ENCODE measurements around the gene ALPK3. TPM values are rescaled to one million over a fixed set of nuclear protein-coding genes. Genes with fewer than 3 reads are reported as not detected.

Gene ALPK3
- total RNA-seq, 3 donors from 2014 or later (not counting 1 experiment from before 2014, with no cell fraction given) = 0.35 to 1.1 (median 0.63) TPM

- WGBS (ENCODE audit: insufficient coverage) = 100% methylated on average over 1 of the region's 1 CpG
- TF ChIP-seq CTCF (IDR thresholded peaks at IDR 0.05) = no peak
- H3K9me3 Mint-ChIP-seq = no peaks in the 10 kb centered on the region
- H3K27ac ChIP-seq (ENCODE audit: low read length) = no peak overlapping the region
- intact Hi-C loops (cut with micrococcal nuclease) = no loop called here
- no peaks in the 10 kb centered on the region for H3K27me3 ChIP-seq (ENCODE audit: control insufficient read depth, insufficient read depth, low read length)
- H3K36me3 ChIP-seq (ENCODE audit: control insufficient read depth, insufficient read depth, low read length) = peaks cover 44% of the 10 kb centered on the region
- H3K4me3 Mint-ChIP-seq = no peak overlapping the region
- H3K4me1 ChIP-seq (ENCODE audit: control insufficient read depth, insufficient read depth, low read length) = peaks cover 21% of the 10 kb centered on the region
- H3K36me3 Mint-ChIP-seq = no peaks in the 10 kb centered on the region
- no peaks in the 10 kb centered on the region for H3K9me3 ChIP-seq (ENCODE audit: control insufficient read depth, insufficient read depth, low read length)
- H3K4me3 ChIP-seq (ENCODE audit: low read length) = no peak overlapping the region
- ATAC-seq (no peak), DNase-seq (no peak)
- H3K4me1 Mint-ChIP-seq = peaks cover 31 to 36% of the 10 kb centered on the region in 2 donors
- peak overlapping the region in 1 of 2 donors; percentile 54 for H3K27ac Mint-ChIP-seq
- no peaks in the 10 kb centered on the region for H3K27me3 Mint-ChIP-seq (ENCODE audit: low read depth in 2 of 2)
These were observed 35.7 kb upstream of the ALPK3 start for GRCh38 chr15:84781495-84781894.

GRCh38 chr15:84782346-84782745 is 34.8 kb upstream of the ALPK3 start:
- no peak for ATAC-seq
- Histone ChIP-seq H3K36me3 (ENCODE audit: control insufficient read depth, insufficient read depth, low read length) (peaks cover 45% of the 10 kb centered on the region), H3K4me1 (ENCODE audit: control insufficient read depth, insufficient read depth, low read length) (peaks cover 26% of the 10 kb centered on the region), H3K27ac (ENCODE audit: low read length) (no peak overlapping the region), H3K27me3 (ENCODE audit: control insufficient read depth, insufficient read depth, low read length) (no peaks in the 10 kb centered on the region), H3K4me3 (ENCODE audit: low read length) (no peak overlapping the region), H3K9me3 (ENCODE audit: control insufficient read depth, insufficient read depth, low read length) (no peaks in the 10 kb centered on the region)
- no peak for DNase-seq
- no peak for TF ChIP-seq CTCF (IDR thresholded peaks at IDR 0.05)
- Mint-ChIP-seq H3K36me3 (no peaks in the 10 kb centered on the region), H3K9me3 (no peaks in the 10 kb centered on the region), H3K27me3 (ENCODE audit: low read depth in 2 of 2) (no peaks in the 10 kb centered on the region), H3K27ac (peak overlapping the region in 1 of 2 donors; percentile 54), H3K4me3 (no peak overlapping the region), H3K4me1 (peaks cover 31 to 35% of the 10 kb centered on the region in 2 donors)
- intact Hi-C loops (cut with micrococcal nuclease) = no loop called here

- Histone ChIP-seq H3K36me3 (ENCODE audit: control insufficient read depth, insufficient read depth, low read length) (peaks cover 40% of the 10 kb centered on the region), H3K9me3 (ENCODE audit: control insufficient read depth, insufficient read depth, low read length) (no peaks in the 10 kb centered on the region), H3K4me1 (ENCODE audit: control insufficient read depth, insufficient read depth, low read length) (peaks cover 27% of the 10 kb centered on the region), H3K27ac (ENCODE audit: low read length) (no peak overlapping the region), H3K27me3 (ENCODE audit: control insufficient read depth, insufficient read depth, low read length) (no peaks in the 10 kb centered on the region), H3K4me3 (ENCODE audit: low read length) (no peak overlapping the region)
- Mint-ChIP-seq H3K9me3 (no peaks in the 10 kb centered on the region), H3K4me3 (no peak overlapping the region), H3K4me1 (peaks cover 41 to 43% of the 10 kb centered on the region in 2 donors), H3K36me3 (no peaks in the 10 kb centered on the region), H3K27ac (peak overlapping the region; percentile 75 to 84), H3K27me3 (ENCODE audit: low read depth in 2 of 2) (no peaks in the 10 kb centered on the region)
- intact Hi-C loops (cut with micrococcal nuclease) = no loop called here
- ATAC-seq (no peak), DNase-seq (no peak)
- WGBS (ENCODE audit: insufficient coverage) = 94% methylated on average over 12 of the region's 12 CpGs
- TF ChIP-seq CTCF (IDR thresholded peaks at IDR 0.05) = no peak
These were observed 33.5 kb upstream of the ALPK3 start for GRCh38 chr15:84783493-84784251.

GRCh38 chr15:84784262-84784661 is 32.9 kb upstream of the ALPK3 start:
- ATAC-seq (no peak), DNase-seq (no peak)
- intact Hi-C loops (cut with micrococcal nuclease) = no loop called here
- H3K27me3 ChIP-seq (ENCODE audit: control insufficient read depth, insufficient read depth, low read length) = no peaks in the 10 kb centered on the region
- H3K4me3 ChIP-seq (ENCODE audit: low read length) = no peak overlapping the region
- H3K4me1 ChIP-seq (ENCODE audit: control insufficient read depth, insufficient read depth, low read length) = peaks cover 27% of the 10 kb centered on the region
- 97% methylated on average over 17 of the region's 17 CpGs for WGBS (ENCODE audit: insufficient coverage)
- H3K27ac ChIP-seq (ENCODE audit: low read length) = no peak overlapping the region
- Mint-ChIP-seq H3K4me3 (no peak overlapping the region), H3K27ac (peak overlapping the region; percentile 75 to 84), H3K27me3 (ENCODE audit: low read depth in 2 of 2) (no peaks in the 10 kb centered on the region), H3K4me1 (peaks cover 39 to 44% of the 10 kb centered on the region in 2 donors), H3K36me3 (no peaks in the 10 kb centered on the region), H3K9me3 (no peaks in the 10 kb centered on the region)
- peaks cover 40% of the 10 kb centered on the region for H3K36me3 ChIP-seq (ENCODE audit: control insufficient read depth, insufficient read depth, low read length)
- no peak for TF ChIP-seq CTCF (IDR thresholded peaks at IDR 0.05)
- no peaks in the 10 kb centered on the region for H3K9me3 ChIP-seq (ENCODE audit: control insufficient read depth, insufficient read depth, low read length)

Data from natural killer cell (primary cell).